ENCODE measurements around the gene SLC35F3. TPM values are rescaled to one million over a fixed set of nuclear protein-coding genes. Genes with fewer than 3 reads are reported as not detected.

Gene SLC35F3
- polyA plus RNA-seq, 1 donor (not counting 4 experiments of a cell fraction or from before 2014, with no cell fraction given), result 13.8 TPM

GRCh38 chr1:233939451-233939850 lies 35.0 kb downstream of the SLC35F3 start:
- H3K4me3 ChIP-seq (ENCODE audit: control insufficient read depth in 2 of 3, extremely low read depth in 1 of 3, insufficient read depth in 2 of 3, low read depth in 1 of 3, low read length in 3 of 3), result no peak overlapping the region
- H3K36me3 ChIP-seq (ENCODE audit: control insufficient read depth in 2 of 2, extremely low read depth in 1 of 2, insufficient read depth in 2 of 2, low read length in 2 of 2), result no peaks in the 10 kb centered on the region
- no peak overlapping the region for H2AFZ ChIP-seq (ENCODE audit: control insufficient read depth, low read length)
- FAIRE-seq (no peak), DNase-seq (ENCODE audit: low read depth, low spot score) (no peak)
- no peak overlapping the region for H3K9ac ChIP-seq (ENCODE audit: control insufficient read depth, extremely low read depth, insufficient read depth, low read length)
- no peaks in the 10 kb centered on the region for H3K4me1 ChIP-seq (ENCODE audit: control insufficient read depth, extremely low read depth, insufficient read depth, low read length)
- no peak overlapping the region for H3K4me2 ChIP-seq (ENCODE audit: control insufficient read depth, extremely low read depth, insufficient read depth, low read depth, low read length)
- TF ChIP-seq CTCF (optimal IDR thresholded peaks at IDR 0.05 in 1 of 3, IDR thresholded peaks at IDR 0.05 in 1 of 3, conservative IDR thresholded peaks at IDR 0.05 in 1 of 3; ENCODE audit: extremely low read depth in 1 of 3, insufficient read depth in 2 of 3, low read length in 3 of 3) (no peak), EZH2 (IDR thresholded peaks at IDR 0.05; ENCODE audit: low read length) (no peak)
- peaks cover 4% of the 10 kb centered on the region for H3K79me2 ChIP-seq (ENCODE audit: control insufficient read depth, insufficient read depth, low read length)
- no peaks in the 10 kb centered on the region for H3K9me3 ChIP-seq (ENCODE audit: control insufficient read depth, low read depth, low read length)
- H3K9me1 ChIP-seq (ENCODE audit: control insufficient read depth, extremely low read depth, insufficient read depth, low read length), result no peaks in the 10 kb centered on the region
- dilution Hi-C loops (cut with MboI; ENCODE audit: extremely low pct_ligation_motif_present, low sequenced_read_pairs), result no loop called here
- no peak overlapping the region for H3K27ac ChIP-seq (ENCODE audit: control insufficient read depth, insufficient read depth, low read length)
- no peaks in the 10 kb centered on the region for H3K27me3 ChIP-seq (ENCODE audit: control insufficient read depth, extremely low read depth, insufficient read depth, low read length)
- no peaks in the 10 kb centered on the region for H4K20me1 ChIP-seq (ENCODE audit: control insufficient read depth, extremely low read depth, insufficient read depth, low read length)

DNA sequence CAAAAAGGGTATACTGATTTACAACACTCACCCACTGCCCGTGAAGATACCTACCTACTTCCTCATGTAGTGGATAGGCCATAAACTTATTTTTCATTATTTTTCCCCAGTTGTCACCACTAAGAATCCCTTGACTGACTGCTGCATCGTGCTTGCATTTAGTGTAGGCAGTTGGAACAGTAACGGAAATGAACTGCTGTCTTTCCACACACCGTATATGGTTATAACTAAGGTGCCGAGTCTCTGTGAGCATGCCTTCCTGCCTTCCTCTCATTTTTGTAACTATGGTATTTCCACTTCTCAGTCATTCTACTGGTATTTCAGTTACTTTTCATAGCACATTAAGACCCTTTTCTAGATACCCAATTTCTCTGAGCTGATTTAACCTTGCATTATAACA lies 36.4 kb downstream of the SLC35F3 start:
- DNase-seq (ENCODE audit: low read depth, low spot score), result no peak
- Histone ChIP-seq H3K4me2 (ENCODE audit: control insufficient read depth, extremely low read depth, insufficient read depth, low read depth, low read length) (no peak overlapping the region), H3K36me3 (ENCODE audit: control insufficient read depth in 2 of 2, extremely low read depth in 1 of 2, insufficient read depth in 2 of 2, low read length in 2 of 2) (no peaks in the 10 kb centered on the region), H3K79me2 (ENCODE audit: control insufficient read depth, insufficient read depth, low read length) (peaks cover 4% of the 10 kb centered on the region), H3K9me1 (ENCODE audit: control insufficient read depth, extremely low read depth, insufficient read depth, low read length) (no peaks in the 10 kb centered on the region), H3K9ac (ENCODE audit: control insufficient read depth, extremely low read depth, insufficient read depth, low read length) (no peak overlapping the region), H3K4me3 (ENCODE audit: control insufficient read depth in 2 of 3, extremely low read depth in 1 of 3, insufficient read depth in 2 of 3, low read depth in 1 of 3, low read length in 3 of 3) (no peak overlapping the region), H2AFZ (ENCODE audit: control insufficient read depth, low read length) (no peak overlapping the region), H3K4me1 (ENCODE audit: control insufficient read depth, extremely low read depth, insufficient read depth, low read length) (peaks cover 6% of the 10 kb centered on the region), H3K27me3 (ENCODE audit: control insufficient read depth, extremely low read depth, insufficient read depth, low read length) (no peaks in the 10 kb centered on the region), H3K9me3 (ENCODE audit: control insufficient read depth, low read depth, low read length) (no peaks in the 10 kb centered on the region), H4K20me1 (ENCODE audit: control insufficient read depth, extremely low read depth, insufficient read depth, low read length) (no peaks in the 10 kb centered on the region), H3K27ac (ENCODE audit: control insufficient read depth, insufficient read depth, low read length) (no peak overlapping the region)
- TF ChIP-seq CTCF (optimal IDR thresholded peaks at IDR 0.05 in 1 of 3, IDR thresholded peaks at IDR 0.05 in 1 of 3, conservative IDR thresholded peaks at IDR 0.05 in 1 of 3; ENCODE audit: extremely low read depth in 1 of 3, insufficient read depth in 2 of 3, low read length in 3 of 3) (no peak), EZH2 (IDR thresholded peaks at IDR 0.05; ENCODE audit: low read length) (no peak)
- dilution Hi-C loops (cut with MboI; ENCODE audit: extremely low pct_ligation_motif_present, low sequenced_read_pairs), result no loop called here
- no peak for FAIRE-seq
